HepG2 (cell line): ENCODE data around the gene PRKG1. TPM values are rescaled to one million over a fixed set of nuclear protein-coding genes. Genes with fewer than 3 reads are reported as not detected.

Source experiments
- ATAC-seq: fragments of 200-7000 bp; cut with Tn5 transposase; 3 replicates; pipeline ENCODE4 v1.9.1; 2020; ENCODE audit warnings: mild to moderate bottlenecking, moderate library complexity
- BruUV-seq: library from RNA; stranded (reverse); fragments of 400-500 nt; replicated peaks from 2 replicates; lab custom pipeline; 2021; lab: Mats Ljungman, UMichigan
- CTCF ChIA-PET: fragments of 300-600 bp; formaldehyde crosslinking; extraction: SDS; loops from one replicate; lab custom pipeline; 2021; ENCODE audit warnings: low total read pairs, inconsistent platforms, low intra/inter-chr PET ratio; lab: Yijun Ruan, JAX
- POLR2A ChIA-PET: fragments of 350-600 bp; sonication (Branson Sonifier 250); formaldehyde crosslinking; loops from one replicate; lab custom pipeline; 2020; ENCODE audit warnings: antibody characterized with exemption, inconsistent platforms; lab: Yijun Ruan, JAX
- DNase-seq: peaks from one replicate; pipeline ENCODE4 v3.0.0-alpha.2; 2015; ENCODE audit warnings: low spot score
- FAIRE-seq: peaks from 3 replicates; lab custom pipeline; 2011; peaks lifted over from hg19 to GRCh38; lab: Jason Lieb, UNC
- H2AFZ ChIP-seq: one replicate; pipeline ENCODE4 v1.6.1; 2011; ENCODE audit warnings: low read length, inconsistent platforms
- H3K27ac ChIP-seq: fragments of 300-600 bp; 3 replicates; pipeline ENCODE4 v1.8.0; 2011; ENCODE audit warnings: mixed run types, mild to moderate bottlenecking, mixed read lengths, low read length, inconsistent platforms; ENCODE audit not compliant: insufficient read depth; ENCODE audit errors: extremely low read length
- H3K27me3 ChIP-seq, 2 experiments: fragments of 200-600 bp in 1 of 2; 2 replicates in 1 of 2; 3 replicates in 1 of 2; pipeline versions ENCODE4 v1.6.0 to v1.8.0; 2011; ENCODE audit warnings: low read length in 2 of 2, mild to moderate bottlenecking in 2 of 2, moderate library complexity in 2 of 2, inconsistent platforms in 1 of 2; ENCODE audit not compliant: insufficient read depth in 2 of 2, control insufficient read depth in 1 of 2
- H3K36me3 ChIP-seq, 2 experiments: fragments of 200-600 bp in 1 of 2; replicated peaks in 1 of 2; 2 replicates in 1 of 2; 3 replicates in 1 of 2; pipeline versions ENCODE4 v1.5.1 to v1.8.0; 2011; ENCODE audit warnings: low read length in 2 of 2, inconsistent platforms in 1 of 2; ENCODE audit not compliant: insufficient read depth in 2 of 2, control insufficient read depth in 1 of 2
- H3K4me1 ChIP-seq: 2 replicates; pipeline ENCODE4 v1.5.1; 2012; ENCODE audit warnings: low read length, inconsistent platforms; ENCODE audit not compliant: insufficient read depth
- H3K4me2 ChIP-seq: 2 replicates; pipeline ENCODE4 v1.6.0; 2011; ENCODE audit warnings: low read depth, low read length, inconsistent platforms
- H3K4me3 ChIP-seq, 3 experiments: fragments of 200-600 bp in 1 of 3; sonication (generic), shearing (Covaris generic) in 1 of 3; replicated peaks in 1 of 3; 2 replicates each; pipeline ENCODE4 v1.5.1; 2011 to 2016; ENCODE audit warnings: low read length in 3 of 3, inconsistent platforms in 2 of 3, low read depth in 2 of 3, mild to moderate bottlenecking in 2 of 3, control low read depth in 1 of 3, mixed read lengths in 1 of 3; ENCODE audit not compliant: insufficient read depth in 1 of 3
- H3K79me2 ChIP-seq: one replicate; pipeline ENCODE4 v1.6.1; 2011; ENCODE audit warnings: low read length, inconsistent platforms; ENCODE audit not compliant: insufficient read depth
- H3K9ac ChIP-seq: 2 replicates; pipeline ENCODE4 v1.6.0; 2011; ENCODE audit warnings: mild to moderate bottlenecking, low read depth, low read length, inconsistent platforms; ENCODE audit not compliant: insufficient read depth
- H3K9me3 ChIP-seq: 2 replicates; pipeline ENCODE4 v1.5.1; 2012; ENCODE audit warnings: mild to moderate bottlenecking, low read length
- H4K20me1 ChIP-seq: 2 replicates; pipeline ENCODE4 v1.6.0; 2011; ENCODE audit warnings: inconsistent platforms, mild to moderate bottlenecking, low read length, moderate library complexity; ENCODE audit not compliant: insufficient read depth
- HMGXB4 ChIP-seq, 2 experiments: sonication (generic) in 1 of 2; formaldehyde crosslinking in 1 of 2; IDR thresholded peaks; 2 replicates each; pipeline versions ENCODE4 v1.4.0 to v1.6.1; 2018 to 2020; ENCODE audit warnings: missing genetic modification reagents in 2 of 2, borderline replicate concordance in 1 of 2, low read depth in 1 of 2, mild to moderate bottlenecking in 1 of 2, missing biosample characterization in 1 of 2
- TCF12 ChIP-seq, 2 experiments: fragments of 450-650 bp in 1 of 2; sonication (generic) in 1 of 2; formaldehyde crosslinking in 1 of 2; IDR thresholded peaks; 2 replicates each; pipeline versions ENCODE4 v1.6.1 to v1.8.0; 2017 to 2022; ENCODE audit warnings: antibody characterized with exemption in 1 of 2, mild to moderate bottlenecking in 1 of 2, missing genetic modification reagents in 1 of 2, moderate library complexity in 1 of 2
- TCF7L2 ChIP-seq: IDR thresholded peaks from 2 replicates; pipeline ENCODE4 v1.6.1; 2011; ENCODE audit warnings: mild to moderate bottlenecking, low read depth, low read length, moderate library complexity
- ZBTB43 ChIP-seq: sonication (generic); formaldehyde crosslinking; conservative IDR thresholded peaks from 2 replicates; pipeline ENCODE4 v1.4.0; 2020; ENCODE audit warnings: missing genetic modification reagents
- ZKSCAN8 ChIP-seq: IDR thresholded peaks from 2 replicates; pipeline ENCODE4 v1.6.1; 2016; ENCODE audit warnings: borderline replicate concordance, missing genetic modification reagents, missing compliant biosample characterization
- WGBS: methylation state at CpG from one replicate; pipeline ENCODE4 v1.1.6; 2017; ENCODE audit warnings: low lambda C conversion rate; 5-methylcytosine and 5-hydroxymethylcytosine counted together
- in situ Hi-C: cut with HindIII; loops from 2 replicates; pipeline ENCODE4 v1.10.0; 2017; ENCODE audit warnings: low pct_unique_long_range_greater_than_20kb; ENCODE audit not compliant: extremely low pct_ligation_motif_present
- intact Hi-C: fragments of 100-400 bp; cut with micrococcal nuclease; formaldehyde crosslinking; loops from one replicate; pipeline ENCODE4 v1.10.0; 2022; ENCODE audit not compliant: unreplicated experiment
- polyA plus RNA-seq, 8 experiments: library from polyadenylated mRNA; depleted of rRNA in 3 of 8; stranded (reverse) in 7 of 8; unstranded in 1 of 8; fragments of >200 nt; fragmentation: Illumina TruSeq in 4 of 8; extraction: Trizol in 4 of 8; gene quantifications; 2 replicates each; pipeline versions ENCODE4 v1.2.1 to v1.2.3, GENCODE V29; 2011 to 2016; ENCODE audit warnings: low read depth in 4 of 8, missing spikeins in 1 of 8, mixed read lengths in 1 of 8; ENCODE audit not compliant: insufficient read depth in 1 of 8
- total RNA-seq, 5 experiments: library from RNA; depleted of rRNA; stranded (reverse); fragments of >200 nt; fragmentation: Illumina TruSeq; extraction: Trizol; gene quantifications; 2 replicates each; pipeline ENCODE4 v1.2.3, GENCODE V29; 2016; ENCODE audit warnings: low read depth in 1 of 5

Gene PRKG1
- total and polyA plus RNA-seq, 2 of the 13 experiments (the other 11 are each of a cell fraction or from before 2014, with no cell fraction given) = 0.01 TPM; not detected in 1

- Histone ChIP-seq H3K4me3 (no peak overlapping the region), H3K4me1 (no peaks in the 10 kb centered on the region), H4K20me1 (no peaks in the 10 kb centered on the region), H3K79me2 (no peaks in the 10 kb centered on the region), H3K9me3 (no peaks in the 10 kb centered on the region), H3K27ac (no peak overlapping the region), H3K27me3 (no peaks in the 10 kb centered on the region; a peak in 1 of 5 replicates), H3K4me2 (no peak overlapping the region), H2AFZ (no peak overlapping the region), H3K9ac (no peak overlapping the region), H3K36me3 (no peaks in the 10 kb centered on the region)
- no peak for DNase-seq
- in situ Hi-C loops (no loop called here), intact Hi-C loops (no loop called here)
- ChIA-PET CTCF (no interaction called here), POLR2A (no interaction called here)
- no peak for ATAC-seq
- 0% methylated on average over 1 of the region's 1 CpG for WGBS
- no peak for TF ChIP-seq TCF7L2
- BruUV-seq = no TSS peak
- FAIRE-seq = no peak
Observed at GRCh38 chr10:51100221-51100620, 25.9 kb downstream of the PRKG1 start.

GRCh38 chr10:51103554-51104217 lies 29.4 kb downstream of the PRKG1 start:
- H3K79me2 ChIP-seq = no peaks in the 10 kb centered on the region
- no peaks in the 10 kb centered on the region for H3K27me3 ChIP-seq
- intact Hi-C loops = no loop called here
- no peak for DNase-seq
- H3K4me1 ChIP-seq = no peaks in the 10 kb centered on the region
- TF ChIP-seq TCF12 (IDR thresholded peaks at IDR 0.05) (no peak), TCF12 (CRISPR knock-in tag; IDR thresholded peaks at IDR 0.05) (no peak), ZKSCAN8 (CRISPR knock-in tag) (no peak), HMGXB4 (CRISPR knock-in tag; IDR thresholded peaks at IDR 0.05; ENCODE audit: borderline replicate concordance in 1 of 2, low read depth in 1 of 2) (no peak), ZBTB43 (CRISPR knock-in tag) (no peak)
- TF ChIP-seq, all 625 proteins: peak for 0
- FAIRE-seq (no peak), ATAC-seq (no peak)
- Histone ChIP-seq H3K4me2 (no peak overlapping the region), H3K27ac (no peak overlapping the region), H3K9me3 (no peaks in the 10 kb centered on the region), H3K9ac (no peak overlapping the region), H2AFZ (no peak overlapping the region), H4K20me1 (no peaks in the 10 kb centered on the region), H3K4me3 (no peak overlapping the region), H3K36me3 (no peaks in the 10 kb centered on the region)
- 0% methylated on average over 3 of the region's 3 CpGs for WGBS
- ChIA-PET CTCF (no interaction called here), POLR2A (no interaction called here)
- in situ Hi-C loops = no loop called here
- BruUV-seq = no TSS peak
